Suppressor macrophage (primary cell): ENCODE data around the gene GMPPA.

Experiments
- DNase-seq, 4 experiments: peaks; one replicate each; pipeline ENCODE4 v3.0.0-alpha.2; 2020 to 2022

Gene GMPPA

GRCh38 chr2:219468410-219469185 lies 30.1 kb upstream of the GMPPA start:
- DNase-seq = peak in 1 of 4 experiments; percentile 20

GRCh38 chr2:219469186-219469724 lies 29.4 kb upstream of the GMPPA start:
- DNase-seq = peak; percentile 56 to 78 (median 74)

- no peak for DNase-seq
These were observed 28.3 kb upstream of the GMPPA start for GRCh38 chr2:219470429-219470828.

- no peak for DNase-seq
These were observed 27.0 kb upstream of the GMPPA start for GRCh38 chr2:219471476-219472371.

GRCh38 chr2:219472629-219473187 lies 26.0 kb upstream of the GMPPA start:
- DNase-seq = no peak

GRCh38 chr2:219473511-219473910 lies 25.2 kb upstream of the GMPPA start:
- DNase-seq = no peak

GRCh38 chr2:219474285-219475060 lies 24.2 kb upstream of the GMPPA start:
- DNase-seq = no peak

- DNase-seq = no peak
These were observed 23.4 kb upstream of the GMPPA start for GRCh38 chr2:219475278-219475677.

GRCh38 chr2:219475697-219476651 lies 22.7 kb upstream of the GMPPA start:
- DNase-seq = peak; percentile 64 to 86 (median 78)

GRCh38 chr2:219476652-219477151 lies 22.0 kb upstream of the GMPPA start:
- no peak for DNase-seq

GRCh38 chr2:219477179-219477578 lies 21.5 kb upstream of the GMPPA start:
- DNase-seq = no peak

- DNase-seq = no peak
These were observed 20.9 kb upstream of the GMPPA start for GRCh38 chr2:219477815-219478214.

GRCh38 chr2:219478916-219479315 lies 19.8 kb upstream of the GMPPA start:
- no peak for DNase-seq

- DNase-seq = no peak
These were observed 18.7 kb upstream of the GMPPA start for GRCh38 chr2:219480004-219480403.

- no peak for DNase-seq
These were observed 15.9 kb upstream of the GMPPA start for GRCh38 chr2:219482674-219483405.

GRCh38 chr2:219483451-219484342 lies 15.0 kb upstream of the GMPPA start:
- no peak for DNase-seq

- DNase-seq = peak in 1 of 4 experiments; percentile 24
These were observed 14.1 kb upstream of the GMPPA start for GRCh38 chr2:219484343-219485200.

GRCh38 chr2:219485201-219485580 lies 13.5 kb upstream of the GMPPA start:
- no peak for DNase-seq
